Ovary (tissue), 3 donors: ENCODE data around the gene SLBP.

Experiments used
- CTCF ChIP-seq, 3 donors: fragments of 450-650 bp in 2 of 3; fragments of 200-600 bp in 1 of 3; IDR thresholded peaks; one replicate each; pipeline versions ENCODE4 v1.5.1 to v1.8.0; 2016 to 2022; ENCODE audit warnings: antibody characterized with exemption in 3 of 3, mild to moderate bottlenecking in 1 of 3
- POLR2A ChIP-seq: fragments of 450-650 bp; IDR thresholded peaks from one replicate; pipeline ENCODE4 v1.6.1; 2017; ENCODE audit warnings: antibody characterized with exemption, mild to moderate bottlenecking, moderate library complexity
- donor health status: DM: no; HTN: no; CAD: no.

GRCh38 chr4:1703867-1704266 is 8.3 kb downstream of the SLBP start:
- no peak for TF ChIP-seq CTCF (IDR thresholded peaks at IDR 0.05)
- no peak for TF ChIP-seq POLR2A
